ENCODE data around the gene CYP2U1.

DNA sequence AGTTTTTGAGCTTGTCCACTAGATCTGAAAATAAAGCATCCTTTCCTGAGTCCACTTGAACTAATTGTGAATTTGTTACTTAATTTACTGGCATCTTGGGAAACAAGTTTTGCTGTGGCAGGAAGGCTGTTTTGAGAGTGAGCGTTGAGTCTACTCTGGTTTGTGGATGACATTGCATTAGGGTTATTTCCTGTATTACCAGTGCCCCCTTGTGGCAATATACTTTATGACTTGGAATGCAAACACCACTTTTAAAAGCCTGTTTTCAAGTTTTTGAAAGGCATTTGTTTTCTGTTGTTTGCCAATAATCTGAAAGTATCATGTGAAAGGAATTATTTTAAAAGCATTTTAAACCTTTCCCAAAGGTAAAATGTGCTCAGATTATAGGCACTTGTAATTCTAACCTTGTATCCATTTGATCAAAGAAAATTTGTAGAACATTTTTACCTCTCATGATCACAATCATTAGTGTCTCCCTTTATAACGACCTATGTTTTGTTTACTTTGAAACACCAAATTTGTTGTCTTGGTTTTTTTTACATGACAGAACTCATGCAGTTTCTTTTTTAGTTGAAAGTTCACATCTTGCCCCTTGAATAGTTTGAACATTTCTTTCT is 18.0 kb upstream of the CYP2U1 start:
- TF ChIP-seq, protein P1, sequence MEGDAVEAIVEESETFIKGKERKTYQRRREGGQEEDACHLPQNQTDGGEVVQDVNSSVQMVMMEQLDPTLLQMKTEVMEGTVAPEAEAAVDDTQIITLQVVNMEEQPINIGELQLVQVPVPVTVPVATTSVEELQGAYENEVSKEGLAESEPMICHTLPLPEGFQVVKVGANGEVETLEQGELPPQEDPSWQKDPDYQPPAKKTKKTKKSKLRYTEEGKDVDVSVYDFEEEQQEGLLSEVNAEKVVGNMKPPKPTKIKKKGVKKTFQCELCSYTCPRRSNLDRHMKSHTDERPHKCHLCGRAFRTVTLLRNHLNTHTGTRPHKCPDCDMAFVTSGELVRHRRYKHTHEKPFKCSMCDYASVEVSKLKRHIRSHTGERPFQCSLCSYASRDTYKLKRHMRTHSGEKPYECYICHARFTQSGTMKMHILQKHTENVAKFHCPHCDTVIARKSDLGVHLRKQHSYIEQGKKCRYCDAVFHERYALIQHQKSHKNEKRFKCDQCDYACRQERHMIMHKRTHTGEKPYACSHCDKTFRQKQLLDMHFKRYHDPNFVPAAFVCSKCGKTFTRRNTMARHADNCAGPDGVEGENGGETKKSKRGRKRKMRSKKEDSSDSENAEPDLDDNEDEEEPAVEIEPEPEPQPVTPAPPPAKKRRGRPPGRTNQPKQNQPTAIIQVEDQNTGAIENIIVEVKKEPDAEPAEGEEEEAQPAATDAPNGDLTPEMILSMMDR (IDR thresholded peaks at IDR 0.05; ENCODE audit: insufficient read depth, low read length, poor library complexity, severe bottlenecking), result peak; percentile 33
- TF ChIP-seq EZH2phosphoT487 (conservative IDR thresholded peaks at IDR 0.05; ENCODE audit: low read length), result no peak

All from SU-DHL-6 (cell line).